ENCODE results near the gene PPP1R9A.
A peak's percentile ranks its signal among the peaks of the same experiment; 100 is the strongest.

Gene PPP1R9A

DNA sequence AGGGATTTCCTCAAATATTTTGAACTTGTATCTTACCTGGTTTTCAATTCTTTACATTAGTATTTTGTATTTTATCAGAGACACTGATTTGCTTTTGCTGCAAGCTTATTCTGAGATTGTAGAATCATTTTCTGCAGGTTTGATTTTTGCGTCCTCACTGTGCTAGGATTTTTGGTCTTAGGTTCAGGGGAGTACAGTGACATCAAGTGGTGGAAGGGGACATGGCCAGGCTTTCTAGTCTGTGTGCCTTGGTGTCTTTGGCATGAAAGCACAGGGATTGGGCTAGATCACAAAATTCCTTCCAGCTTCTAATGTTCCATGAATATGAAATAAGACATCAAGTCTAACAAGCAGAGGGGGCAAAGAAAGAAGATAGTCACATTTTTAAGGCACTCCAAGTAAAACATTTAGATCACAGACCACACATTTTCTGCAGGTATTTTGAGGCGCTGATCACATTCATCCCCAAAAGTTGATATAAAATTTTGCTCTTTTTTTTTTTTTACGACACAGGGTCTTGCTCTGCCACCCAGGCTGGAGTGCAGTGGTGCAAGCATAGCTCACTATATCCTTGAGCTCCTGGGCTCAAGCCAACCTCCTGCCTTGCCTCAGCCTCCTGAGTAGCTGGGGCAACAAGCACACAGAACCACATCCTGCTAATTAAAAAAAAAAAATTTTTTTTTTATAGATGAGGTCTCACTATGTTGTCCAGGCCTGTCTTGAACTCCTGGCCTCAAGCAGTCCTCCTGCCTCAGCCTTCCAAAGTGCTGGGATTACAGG, 292.6 kb downstream of the PPP1R9A start:
- TF ChIP-seq, protein P1, sequence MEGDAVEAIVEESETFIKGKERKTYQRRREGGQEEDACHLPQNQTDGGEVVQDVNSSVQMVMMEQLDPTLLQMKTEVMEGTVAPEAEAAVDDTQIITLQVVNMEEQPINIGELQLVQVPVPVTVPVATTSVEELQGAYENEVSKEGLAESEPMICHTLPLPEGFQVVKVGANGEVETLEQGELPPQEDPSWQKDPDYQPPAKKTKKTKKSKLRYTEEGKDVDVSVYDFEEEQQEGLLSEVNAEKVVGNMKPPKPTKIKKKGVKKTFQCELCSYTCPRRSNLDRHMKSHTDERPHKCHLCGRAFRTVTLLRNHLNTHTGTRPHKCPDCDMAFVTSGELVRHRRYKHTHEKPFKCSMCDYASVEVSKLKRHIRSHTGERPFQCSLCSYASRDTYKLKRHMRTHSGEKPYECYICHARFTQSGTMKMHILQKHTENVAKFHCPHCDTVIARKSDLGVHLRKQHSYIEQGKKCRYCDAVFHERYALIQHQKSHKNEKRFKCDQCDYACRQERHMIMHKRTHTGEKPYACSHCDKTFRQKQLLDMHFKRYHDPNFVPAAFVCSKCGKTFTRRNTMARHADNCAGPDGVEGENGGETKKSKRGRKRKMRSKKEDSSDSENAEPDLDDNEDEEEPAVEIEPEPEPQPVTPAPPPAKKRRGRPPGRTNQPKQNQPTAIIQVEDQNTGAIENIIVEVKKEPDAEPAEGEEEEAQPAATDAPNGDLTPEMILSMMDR (IDR thresholded peaks at IDR 0.05; ENCODE audit: control insufficient read depth, extremely low read depth, insufficient read depth): peak; percentile 91
- no peak overlapping the region for H3K4me3 ChIP-seq (ENCODE audit: low read depth, low read length)
- peak; percentile 40 for DNase-seq (ENCODE audit: low read depth)

DNA sequence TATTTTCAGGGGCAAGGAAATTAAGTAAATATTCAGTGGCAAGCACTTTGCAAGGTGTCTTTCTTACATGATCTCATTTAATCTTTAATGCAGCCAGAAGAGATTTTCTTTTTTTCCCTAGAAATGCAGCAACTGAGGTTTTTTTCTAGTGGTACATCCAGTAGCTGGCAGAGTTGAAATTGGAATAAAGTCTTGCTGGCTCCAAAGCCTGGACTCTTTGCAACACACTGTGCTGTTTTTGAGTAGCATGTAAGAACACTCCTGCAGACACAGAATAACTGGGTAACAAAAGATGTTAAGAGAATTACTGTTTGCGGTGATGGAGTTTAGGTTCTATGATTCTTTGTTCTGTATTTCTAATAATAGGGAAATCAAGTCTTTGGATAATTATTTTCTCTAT, 293.3 kb downstream of the PPP1R9A start:
- H3K4me3 ChIP-seq (ENCODE audit: low read depth, low read length): no peak overlapping the region
- TF ChIP-seq, protein P1 (IDR thresholded peaks at IDR 0.05; ENCODE audit: control insufficient read depth, extremely low read depth, insufficient read depth): no peak
- DNase-seq (ENCODE audit: low read depth): no peak

DNA sequence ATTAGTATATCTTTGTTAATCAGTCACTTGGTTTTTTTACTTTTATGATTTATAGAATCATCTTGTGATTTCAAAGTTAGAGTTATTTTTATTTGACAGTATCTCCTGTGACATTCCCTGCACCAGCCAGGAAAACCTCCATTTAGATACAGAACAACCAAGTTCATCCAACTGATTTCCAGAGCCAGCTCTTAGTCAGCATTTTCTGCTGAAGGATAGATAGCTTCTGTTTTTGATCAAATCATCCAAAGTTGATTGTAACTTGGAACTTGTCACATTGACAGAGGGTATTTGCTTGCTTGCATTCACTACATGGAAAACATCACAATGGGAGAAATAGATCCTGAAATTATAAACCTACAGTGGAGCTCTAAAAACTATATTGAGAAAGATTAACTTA, 294.3 kb downstream of the PPP1R9A start:
- H3K4me3 ChIP-seq (ENCODE audit: low read depth, low read length): no peak overlapping the region
- TF ChIP-seq, protein P1 (IDR thresholded peaks at IDR 0.05; ENCODE audit: control insufficient read depth, extremely low read depth, insufficient read depth): no peak
- no peak for DNase-seq (ENCODE audit: low read depth)

DNA sequence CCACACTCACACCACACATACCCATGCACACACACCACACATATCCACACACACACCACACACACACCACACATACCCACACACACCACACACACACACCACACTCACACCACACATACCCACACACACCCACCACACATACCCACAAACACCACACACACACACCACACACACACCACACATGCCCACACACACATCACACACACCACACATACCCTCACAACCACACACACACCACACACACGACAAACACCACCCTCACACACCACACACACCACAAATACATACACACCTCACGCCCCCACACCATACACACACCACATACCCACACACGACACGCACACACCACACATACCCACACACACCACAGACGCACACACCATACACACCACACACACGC, 297.2 kb downstream of the PPP1R9A start:
- H3K4me3 ChIP-seq (ENCODE audit: low read depth, low read length): no peak overlapping the region
- DNase-seq (ENCODE audit: low read depth): no peak
- TF ChIP-seq, protein P1 (IDR thresholded peaks at IDR 0.05; ENCODE audit: control insufficient read depth, extremely low read depth, insufficient read depth): no peak

DNA sequence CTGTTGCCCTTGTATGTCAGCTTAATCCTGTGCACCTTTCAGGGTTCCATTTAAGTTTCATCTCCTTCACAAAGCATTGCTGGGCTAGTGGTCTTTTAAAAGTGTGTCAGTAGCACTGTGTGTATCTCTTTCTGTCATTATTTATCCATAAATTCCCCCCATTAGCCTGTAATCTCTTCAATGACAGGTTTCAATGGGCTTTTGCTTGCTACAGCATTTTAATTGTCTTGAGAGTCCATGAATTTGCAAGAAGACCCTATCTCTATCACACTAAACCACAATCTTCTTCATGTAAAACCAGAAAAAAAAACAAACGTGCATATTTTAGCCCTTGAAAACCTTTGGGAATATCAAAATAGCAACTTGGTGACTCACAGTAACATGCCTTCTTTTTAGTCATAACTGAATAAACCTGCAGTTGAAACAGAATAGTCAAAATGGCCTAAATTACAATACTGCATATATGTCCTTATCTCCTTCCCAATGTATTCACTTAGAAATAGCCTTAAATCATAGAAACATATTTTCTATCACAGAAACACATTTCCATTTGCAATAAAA, 298.4 kb downstream of the PPP1R9A start:
- no peak overlapping the region for H3K4me3 ChIP-seq (ENCODE audit: low read depth, low read length)
- TF ChIP-seq, protein P1 (IDR thresholded peaks at IDR 0.05; ENCODE audit: control insufficient read depth, extremely low read depth, insufficient read depth): no peak
- no peak for DNase-seq (ENCODE audit: low read depth)

DNA sequence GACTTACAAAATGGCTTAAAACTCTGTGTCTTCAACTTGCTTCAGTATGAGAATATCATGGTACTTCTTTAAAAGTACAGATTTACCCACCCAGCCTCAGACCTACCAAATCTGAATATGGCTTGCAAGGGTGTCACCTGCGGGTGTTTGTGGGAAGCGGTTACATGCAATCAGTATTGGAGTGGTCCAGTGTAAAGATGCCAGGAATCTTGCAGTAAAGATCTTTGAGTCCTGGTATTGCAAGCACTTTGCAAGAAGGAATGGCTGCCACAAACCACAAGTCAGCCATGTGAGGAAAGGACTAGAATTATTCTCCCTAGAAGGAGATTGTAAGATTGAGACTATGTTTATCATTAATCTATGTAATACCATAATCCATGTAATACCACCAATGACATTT, 301.9 kb downstream of the PPP1R9A start:
- TF ChIP-seq, protein P1 (IDR thresholded peaks at IDR 0.05; ENCODE audit: control insufficient read depth, extremely low read depth, insufficient read depth): no peak
- DNase-seq (ENCODE audit: low read depth): no peak

More for the DNA sequence above, 301.9 kb downstream of the PPP1R9A start:
- H3K4me3 ChIP-seq (ENCODE audit: low read depth, low read length): no peak overlapping the region

Data from LNCaP clone FGC (cell line).